ENCODE results near the gene SEC24C.
A peak's percentile ranks its signal among the peaks of the same experiment; 100 is the strongest.

Gene SEC24C

GRCh38 chr10:73819513-73820093 is 75.4 kb downstream of the SEC24C start:
- no peak overlapping the region for H3K4me3 ChIP-seq (ENCODE audit: low read length)

More at GRCh38 chr10:73819513-73820093, 75.4 kb downstream of the SEC24C start:
- DNase-seq (ENCODE audit: low read depth) = peak; percentile 43
- TF ChIP-seq CTCF (IDR thresholded peaks at IDR 0.05; ENCODE audit: insufficient read depth, low read depth, low read length, missing control alignments) = peak; percentile 5
